Adrenal gland (tissue), 12 donors: ENCODE measurements around the gene LRRC8B. TPM values are rescaled to one million over a fixed set of nuclear protein-coding genes. Genes with fewer than 3 reads are reported as not detected.

Experiments
- DNase-seq, 7 donors: peaks; one replicate each; pipeline ENCODE4 v3.0.0-alpha.2; 2019 to 2020
- H3K27ac ChIP-seq, 5 donors: fragments of 200-600 bp; sonication (generic) in 4 of 5; 1 replicate in 3 of 5; 2 replicates in 2 of 5; pipeline versions ENCODE4 v1.5.1 to v1.8.0; 2016 to 2020; ENCODE audit warnings: mild to moderate bottlenecking in 1 of 5
- H3K27me3 ChIP-seq: fragments of 200-600 bp; 2 replicates; pipeline ENCODE4 v1.8.0; 2021
- H3K36me3 ChIP-seq, 2 donors: fragments of 200-600 bp; replicated peaks in 1 of 2; 1 replicate in 1 of 2; 2 replicates in 1 of 2; pipeline versions ENCODE4 v1.5.1 to v1.8.0; 2018 to 2022
- H3K4me1 ChIP-seq, 2 donors: fragments of 200-600 bp; replicated peaks in 1 of 2; 1 replicate in 1 of 2; 2 replicates in 1 of 2; pipeline versions ENCODE4 v1.5.1 to v1.8.0; 2018 to 2021
- H3K4me3 ChIP-seq, 4 donors: fragments of 200-600 bp; sonication (generic) in 3 of 4; one replicate each; pipeline ENCODE4 v1.5.1; 2016 to 2018
- H3K9me3 ChIP-seq, 3 donors: fragments of 200-600 bp; sonication (generic) in 1 of 3; replicated peaks in 1 of 3; 1 replicate in 2 of 3; 2 replicates in 1 of 3; pipeline versions ENCODE4 v1.5.1 to v1.8.0; 2016 to 2021
- CTCF ChIP-seq, 6 experiments: fragments of 450-650 bp in 4 of 6; fragments of 200-600 bp in 2 of 6; sonication (generic) in 1 of 6; IDR thresholded peaks; 1 replicate in 5 of 6; 2 replicates in 1 of 6; pipeline versions ENCODE4 v1.5.1 to v1.8.0; 2016 to 2021; ENCODE audit warnings: antibody characterized with exemption in 6 of 6, mild to moderate bottlenecking in 2 of 6, moderate library complexity in 1 of 6
- POLR2A ChIP-seq, 2 donors: fragments of 450-650 bp; IDR thresholded peaks; one replicate each; pipeline ENCODE4 v1.6.1; 2017; ENCODE audit warnings: antibody characterized with exemption in 2 of 2, mild to moderate bottlenecking in 2 of 2, moderate library complexity in 1 of 2
- WGBS, 4 donors: extraction: QIAGEN DNeasy Blood & Tissue Kit in 2 of 4; methylation state at CpG; one replicate each; pipeline versions ENCODE4 v1.1.5 to v1.1.7; 2013 to 2017; 5-methylcytosine and 5-hydroxymethylcytosine counted together
- intact Hi-C, 2 donors: fragments of 100-400 bp; cut with DNase I; formaldehyde crosslinking; loops; one replicate each; pipeline versions ENCODE4 v1.14.1 to v1.15.0; 2022 to 2023
- polyA plus RNA-seq, 3 donors: library from polyadenylated mRNA; stranded (reverse); fragments of 200-250 nt in 2 of 3; fragments of 350-450 nt in 1 of 3; fragmentation: Illumina TruSeq in 1 of 3; extraction: RNeasy Lipid Tissue Mini Kit (QIAGEN cat#74804) in 1 of 3; gene quantifications; one replicate each; pipeline ENCODE4 v1.2.3, GENCODE V29; 2013 to 2014
- total RNA-seq, 9 donors: library from RNA; depleted of rRNA in 4 of 9; stranded (reverse); fragments of >200 nt in 4 of 9; fragments of 120-200 nt in 1 of 9; fragmentation: NEBNext Ultra II Directional in 1 of 9; extraction: Animal tissue kit (Norgen Biotek cat#: 25700) in 1 of 9; gene quantifications; one replicate each; pipeline versions ENCODE4 v1.1.0 to v1.2.4, GENCODE V29; 2013 to 2023
- donor health status: healthy with polysubstance abuse.
- donor health status: Bipolar disorder and iron deficiency.
- donor health status: DM: yes; HTN: yes; CAD: no.
- donor health status: DM: no; HTN: no; CAD: no.
- donor health status: DM: no; HTN: no; CAD: no.
- donor health status: DM: yes; HTN: yes; CAD: no.

The LRRC8B gene
- total and polyA plus RNA-seq, 12 donors, result 7.7 to 69.6 (median 39.1) TPM

- no peak overlapping the region for H3K27ac ChIP-seq
- no peaks in the 10 kb centered on the region for H3K27me3 ChIP-seq
- intact Hi-C loops, result loop anchor here (5.0 to 10.0 kb wide), 2 partner anchors 279 to 282 kb away; no protein-coding TSS in a partner anchor
- H3K36me3 ChIP-seq, result no peaks in the 10 kb centered on the region
- H3K4me3 ChIP-seq, result no peak overlapping the region
- DNase-seq, result peak; percentile 55 to 92 (median 82)
- H3K4me1 ChIP-seq, result no peaks in the 10 kb centered on the region
- 15 to 17% (median 16%) methylated on average over 3 of the region's 3 CpGs for WGBS, 4 donors
- TF ChIP-seq POLR2A (IDR thresholded peaks at IDR 0.05) (no peak), CTCF (IDR thresholded peaks at IDR 0.05) (peak; percentile 61 to 86 (median 75))
- H3K9me3 ChIP-seq, result no peaks in the 10 kb centered on the region
Measured at GRCh38 chr1:89483010-89483756, 41.4 kb upstream of the LRRC8B start.

DNA sequence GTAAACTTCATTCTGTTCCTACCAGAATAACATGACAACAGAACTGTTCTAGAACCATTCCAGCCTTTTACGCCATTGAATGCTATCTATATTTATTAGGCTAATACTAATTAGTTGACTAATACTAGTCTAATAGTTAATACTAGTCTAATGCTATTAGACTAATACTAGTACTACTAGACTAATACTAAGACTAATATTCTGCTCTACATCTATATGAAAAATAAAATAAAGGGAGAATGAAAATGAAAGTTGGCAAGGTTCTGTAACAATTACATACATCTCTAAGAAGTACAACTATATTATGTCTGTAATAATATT, 40.9 kb upstream of the LRRC8B start:
- H3K4me3 ChIP-seq, result no peak overlapping the region
- intact Hi-C loops, result loop anchor here (5.0 to 10.0 kb wide), 2 partner anchors 279 to 281 kb away; no protein-coding TSS in a partner anchor
- TF ChIP-seq POLR2A (IDR thresholded peaks at IDR 0.05) (no peak), CTCF (IDR thresholded peaks at IDR 0.05) (no peak)
- no peaks in the 10 kb centered on the region for H3K36me3 ChIP-seq
- no peak for DNase-seq
- no peaks in the 10 kb centered on the region for H3K4me1 ChIP-seq
- no peaks in the 10 kb centered on the region for H3K27me3 ChIP-seq
- no peak overlapping the region for H3K27ac ChIP-seq
- H3K9me3 ChIP-seq, result no peaks in the 10 kb centered on the region
- WGBS, 4 donors, result 90 to 100% (median 99%) methylated on average over 1 of the region's 1 CpG

GRCh38 chr1:89484092-89485038, 40.3 kb upstream of the LRRC8B start:
- TF ChIP-seq CTCF (IDR thresholded peaks at IDR 0.05) (no peak), POLR2A (IDR thresholded peaks at IDR 0.05) (no peak)
- DNase-seq, result no peak
- intact Hi-C loops, result loop anchor here (5.0 to 10.0 kb wide), 2 partner anchors 278 to 280 kb away; no protein-coding TSS in a partner anchor
- 63 to 64% (median 64%) methylated on average over 3 of the region's 3 CpGs for WGBS, 4 donors
- no peak overlapping the region for H3K4me3 ChIP-seq
- H3K36me3 ChIP-seq, result no peaks in the 10 kb centered on the region
- H3K27me3 ChIP-seq, result no peaks in the 10 kb centered on the region
- H3K4me1 ChIP-seq, result no peaks in the 10 kb centered on the region
- no peaks in the 10 kb centered on the region for H3K9me3 ChIP-seq
- H3K27ac ChIP-seq, result no peak overlapping the region

DNA sequence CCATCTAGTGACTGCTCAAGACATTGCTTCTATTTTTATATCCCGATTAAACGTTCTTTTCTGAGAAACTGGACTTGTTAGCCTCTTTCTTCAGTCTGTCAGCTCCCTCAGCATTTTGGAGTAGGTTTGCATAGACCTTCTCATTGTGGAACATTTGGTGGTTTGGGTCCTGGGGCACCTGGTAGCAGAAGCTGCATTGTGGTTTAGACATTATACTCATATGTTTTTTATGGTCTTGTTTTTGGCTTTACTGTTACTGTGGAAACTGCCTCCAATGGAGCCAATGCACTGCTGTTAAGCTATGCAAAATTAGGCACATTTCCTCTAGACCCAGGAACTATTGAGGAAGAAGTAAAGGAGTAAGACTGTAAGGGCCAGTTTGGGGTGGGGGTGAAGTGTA, 36.7 kb upstream of the LRRC8B start:
- intact Hi-C loops, result loop anchor here in 1 of 2 donors (10.0 kb wide), 1 partner anchor 277 kb away; no protein-coding TSS in a partner anchor
- no peaks in the 10 kb centered on the region for H3K27me3 ChIP-seq

More for the DNA sequence above, 36.7 kb upstream of the LRRC8B start:
- no peak for TF ChIP-seq POLR2A (IDR thresholded peaks at IDR 0.05)
- TF ChIP-seq CTCF (IDR thresholded peaks at IDR 0.05), result no peak
- no peak for DNase-seq
- no peaks in the 10 kb centered on the region for H3K36me3 ChIP-seq
- no peak overlapping the region for H3K4me3 ChIP-seq
- no peaks in the 10 kb centered on the region for H3K4me1 ChIP-seq
- H3K9me3 ChIP-seq, result no peaks in the 10 kb centered on the region
- 78 to 85% (median 82%) methylated on average over 2 of the region's 2 CpGs for WGBS, 4 donors
- no peak overlapping the region for H3K27ac ChIP-seq
